ENCODE data around the gene CELA3A.

The CELA3A gene

DNA sequence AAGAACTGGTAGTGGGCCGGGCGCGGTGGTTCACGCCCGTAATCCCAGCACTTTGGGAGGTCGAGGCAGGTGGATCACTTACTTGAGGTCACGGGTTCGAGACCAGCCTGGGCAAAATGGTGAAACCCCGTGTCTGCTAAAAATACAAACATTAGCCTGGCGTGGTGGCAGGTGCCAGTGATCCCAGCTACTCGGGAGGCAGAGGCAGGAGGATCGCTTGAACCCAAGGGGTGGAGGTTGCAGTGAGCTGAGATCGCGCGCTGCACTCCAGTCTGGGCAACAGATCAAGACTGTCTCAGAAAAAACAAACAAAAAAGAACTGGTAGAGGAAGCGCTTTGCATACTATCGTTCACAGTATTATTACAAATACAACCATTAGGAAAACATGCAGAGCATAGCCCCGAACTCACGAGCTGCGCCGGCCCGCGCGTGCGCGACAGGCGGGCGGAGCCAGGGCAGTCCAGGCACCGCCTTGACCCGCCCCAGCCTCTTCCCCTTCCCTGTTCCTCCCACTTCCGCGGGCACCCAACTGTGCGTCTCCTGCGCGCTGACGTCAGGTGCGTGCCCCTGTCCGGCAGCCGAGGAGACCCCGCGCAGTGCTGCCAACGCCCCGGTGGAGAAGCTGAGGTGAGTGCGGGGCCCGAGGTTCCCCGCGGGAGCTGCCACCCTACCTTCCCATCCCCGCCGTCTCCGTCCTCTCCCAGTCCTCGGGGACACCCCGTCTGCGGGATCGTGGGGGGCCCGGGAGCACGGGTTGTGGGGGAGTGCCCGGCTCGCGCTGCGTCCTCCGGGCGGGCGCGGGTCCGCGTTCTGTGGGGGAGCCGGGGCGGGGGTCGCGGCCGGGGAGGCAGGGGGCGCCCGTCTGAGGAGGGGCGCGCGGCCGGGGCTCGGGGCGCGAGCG, 50.9 kb downstream of the CELA3A start, which contains the start of gene CDC42:
Gene CDC42 (plus strand): TSS at position 595 of the 902 bp plus-strand sequence. CDS start 25,770 bp downstream, outside the sequence.
- no peak for FAIRE-seq

DNA sequence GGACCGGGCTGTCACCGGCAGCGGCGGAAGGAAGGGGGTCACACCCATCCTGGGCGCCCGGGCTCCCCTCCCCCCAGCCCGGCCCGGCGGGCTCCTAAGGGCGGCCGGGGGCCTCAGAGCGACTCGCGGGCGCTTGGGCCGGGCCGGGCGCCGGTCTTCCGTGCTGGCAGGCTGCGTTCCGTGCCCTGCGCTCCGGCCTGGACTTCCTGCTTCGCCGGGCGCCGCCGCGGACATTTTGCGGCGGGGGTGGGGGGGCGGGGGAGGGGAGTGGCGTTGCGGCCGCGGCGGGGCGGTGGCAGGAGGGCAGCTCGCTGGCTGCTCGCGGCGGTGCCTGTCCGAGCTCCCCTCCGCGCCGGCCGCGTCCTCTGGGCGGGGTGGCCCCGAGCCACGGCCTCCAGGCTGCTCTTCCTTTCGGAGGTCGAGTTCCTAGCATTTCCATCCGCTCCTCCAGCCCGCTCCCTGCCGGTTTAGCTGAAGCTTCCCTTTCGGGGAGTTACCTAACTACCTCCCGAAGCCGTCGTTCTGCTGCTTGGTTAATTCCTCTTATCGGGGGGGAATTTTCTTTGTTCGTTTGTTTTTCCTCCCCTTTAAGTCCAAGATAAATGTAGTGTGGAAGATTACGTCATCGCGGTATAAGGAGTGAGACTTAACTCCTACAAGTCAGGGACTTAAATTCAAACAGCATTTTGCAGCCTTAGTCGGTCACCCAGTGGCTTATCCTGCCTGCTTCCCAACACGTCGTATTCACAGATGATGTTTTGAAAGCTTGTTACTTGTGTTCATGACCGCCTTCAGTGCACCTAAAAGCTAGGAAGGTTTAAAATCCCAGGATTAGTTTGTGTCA, 51.8 kb downstream of the CELA3A start:
- FAIRE-seq: no peak

DNA sequence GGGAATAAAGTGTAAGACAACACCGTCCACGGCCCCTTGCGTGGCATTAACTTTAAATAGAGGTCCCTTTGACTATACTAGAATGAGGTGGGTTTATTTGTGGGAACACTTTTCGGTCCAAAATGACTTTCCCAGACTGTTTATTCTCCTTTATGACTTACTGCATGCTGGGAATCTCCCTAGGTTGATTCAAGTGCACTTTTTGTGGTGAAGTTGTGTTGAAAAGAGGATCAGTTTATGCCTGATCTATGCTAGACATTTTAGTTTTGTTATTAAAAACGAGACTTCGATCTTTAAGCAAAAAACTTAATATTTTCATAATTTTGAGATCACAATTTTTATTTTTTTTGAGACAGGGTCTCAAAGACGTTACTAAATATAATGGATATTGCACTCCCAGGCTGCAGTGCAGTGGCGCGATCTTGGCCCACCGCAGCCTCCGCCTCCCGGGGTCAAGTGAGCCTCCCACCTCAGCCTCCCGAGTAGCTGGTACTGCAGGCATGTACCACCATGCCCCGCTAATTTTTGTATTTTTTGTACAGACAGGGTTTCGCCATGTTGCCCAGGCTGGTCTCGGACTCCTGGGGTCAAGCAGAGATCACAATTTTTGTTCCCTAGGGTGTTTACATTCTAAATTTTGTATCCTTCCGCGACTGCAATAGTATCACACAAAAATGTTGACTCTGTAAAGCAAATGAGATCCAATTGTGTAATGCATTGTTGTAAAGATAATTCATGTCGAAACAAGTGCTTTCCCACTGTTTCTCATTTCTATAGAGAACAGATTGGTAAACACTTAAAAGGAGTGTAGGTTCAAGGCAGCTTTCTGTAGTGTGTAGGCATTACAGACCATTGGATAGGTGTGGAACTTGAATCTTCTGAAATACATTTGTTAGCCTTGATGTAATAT, 52.7 kb downstream of the CELA3A start:
- no peak for FAIRE-seq

DNA sequence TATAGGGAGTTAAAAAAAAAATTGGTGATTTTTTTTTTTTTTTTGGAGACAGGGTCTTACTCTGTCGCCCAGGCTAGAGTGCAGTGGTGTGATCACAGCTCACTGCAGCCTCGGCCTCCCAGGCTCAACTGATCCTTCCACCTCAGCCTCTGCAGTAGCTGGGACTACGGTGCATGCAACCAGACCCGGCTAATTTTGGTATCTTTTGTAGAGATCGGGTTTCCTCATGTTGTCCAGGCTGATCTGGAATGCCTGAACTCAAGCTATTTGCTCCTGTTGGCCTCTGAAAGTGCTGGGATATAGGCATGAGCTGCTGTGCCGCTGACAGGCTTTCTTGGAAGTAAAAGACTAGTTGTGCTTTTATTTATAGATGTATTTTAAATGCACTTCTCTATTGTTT, 54.0 kb downstream of the CELA3A start:
- no peak for FAIRE-seq

DNA sequence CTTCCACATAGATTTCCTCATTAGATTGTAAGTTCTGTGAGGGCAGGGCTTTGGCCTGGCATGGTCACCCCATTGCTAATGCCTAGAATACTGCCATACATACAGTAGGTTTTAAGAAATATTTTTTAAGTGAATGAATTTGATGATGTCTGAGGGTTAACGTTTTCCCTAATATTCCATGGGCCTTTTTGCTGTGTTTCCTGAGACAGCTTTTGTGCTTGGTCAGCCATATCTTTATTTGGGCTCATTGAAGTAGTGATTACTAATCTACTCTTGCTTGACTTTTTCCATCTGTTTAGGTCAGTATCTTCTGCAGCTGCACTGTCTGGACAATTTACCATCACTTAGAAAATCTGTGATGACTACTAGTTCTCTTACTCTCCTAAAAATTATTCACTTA, 54.6 kb downstream of the CELA3A start:
- FAIRE-seq: no peak

DNA sequence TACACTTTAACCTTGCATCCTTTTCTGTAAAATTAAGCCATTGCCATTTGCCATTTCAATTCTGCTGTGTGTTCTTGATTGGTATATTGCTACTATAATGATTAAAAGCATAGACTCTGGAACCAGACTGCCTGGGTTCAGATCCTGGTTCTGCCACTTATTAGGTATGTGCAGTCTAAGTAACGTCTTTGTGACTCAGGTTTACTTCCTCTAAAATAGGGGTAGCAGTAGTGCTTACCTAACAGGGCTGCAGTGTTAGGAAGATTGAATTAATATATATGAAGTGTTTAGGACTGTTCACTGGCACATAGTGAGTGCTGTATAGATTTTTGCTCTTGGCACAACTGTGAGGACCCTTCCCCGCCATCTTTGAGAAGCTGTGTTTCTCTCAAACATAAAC, 55.5 kb downstream of the CELA3A start:
- no peak for FAIRE-seq

DNA sequence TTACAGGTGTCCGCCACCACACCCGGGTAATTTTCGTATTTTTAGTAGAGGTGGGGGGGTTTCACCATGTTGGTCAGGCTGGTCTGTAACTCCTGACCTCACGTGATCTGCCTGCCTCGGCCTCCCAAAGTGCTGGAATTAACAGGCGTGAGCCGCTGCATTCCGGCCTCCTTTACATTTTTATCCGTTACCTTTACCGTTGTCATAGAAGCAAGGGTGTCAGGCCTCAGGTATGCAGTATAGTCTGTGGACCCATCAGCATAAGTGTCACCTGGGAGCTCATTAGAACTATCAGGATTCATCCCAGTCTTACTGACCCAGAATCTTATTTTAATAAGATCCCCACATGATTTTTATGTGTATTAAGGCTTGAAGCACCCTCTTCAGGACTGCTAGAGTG, 56.4 kb downstream of the CELA3A start:
- FAIRE-seq: no peak
